Ishikawa (cell line): ENCODE measurements around the gene PPIG.

ENCODE experiments used
- CEBPB ChIP-seq: IDR thresholded peaks from 2 replicates; pipeline ENCODE4 v1.6.1; 2012
- EGR1 ChIP-seq: IDR thresholded peaks from 2 replicates; pipeline ENCODE4 v1.6.1; 2012
- MAX ChIP-seq: IDR thresholded peaks from 2 replicates; pipeline ENCODE4 v1.6.1; 2012
- NFIC ChIP-seq: IDR thresholded peaks from 2 replicates; pipeline ENCODE4 v1.6.1; 2012
- REST ChIP-seq: IDR thresholded peaks from 2 replicates; pipeline ENCODE4 v1.6.1; 2012; ENCODE audit warnings: low read depth, mild to moderate bottlenecking
- TAF1 ChIP-seq: IDR thresholded peaks from 2 replicates; pipeline ENCODE4 v1.6.1; 2012; ENCODE audit warnings: low read depth, mild to moderate bottlenecking
- TEAD4 ChIP-seq: IDR thresholded peaks from 2 replicates; pipeline ENCODE4 v1.6.1; 2012
- USF1 ChIP-seq: IDR thresholded peaks from 2 replicates; pipeline ENCODE4 v1.6.1; 2012
- YY1 ChIP-seq: IDR thresholded peaks from 2 replicates; pipeline ENCODE4 v1.6.1; 2012; ENCODE audit warnings: low read depth

GRCh38 chr2:169649278-169649677, 65.1 kb downstream of the PPIG start:
- TF ChIP-seq MAX (no peak), NFIC (no peak), USF1 (no peak), REST (no peak), TAF1 (no peak), CEBPB (no peak), EGR1 (no peak), YY1 (no peak), TEAD4 (no peak)
